Medulla oblongata (tissue), 1 donor: ENCODE data around the gene AP4S1.

Experiments used
- DNase-seq: peaks from one replicate; pipeline ENCODE4 v3.0.0-alpha.2; 2015; ENCODE audit errors: extremely low spot score

Gene AP4S1

GRCh38 chr14:31006703-31007102 is 18.7 kb upstream of the AP4S1 start:
- no peak for DNase-seq

- DNase-seq: no peak
These were observed 15.4 kb upstream of the AP4S1 start for GRCh38 chr14:31009836-31010574.

- no peak for DNase-seq
These were observed 14.5 kb upstream of the AP4S1 start for GRCh38 chr14:31010935-31011334.

GRCh38 chr14:31013841-31014240 is 11.6 kb upstream of the AP4S1 start:
- no peak for DNase-seq

- DNase-seq: no peak
These were observed 7.3 kb upstream of the AP4S1 start for GRCh38 chr14:31018057-31018645.

- no peak for DNase-seq
These were observed 4.4 kb upstream of the AP4S1 start for GRCh38 chr14:31020834-31021575.

GRCh38 chr14:31021576-31021949 is 3.9 kb upstream of the AP4S1 start:
- DNase-seq: no peak

GRCh38 chr14:31022386-31022785 is 3.1 kb upstream of the AP4S1 start:
- DNase-seq: no peak

GRCh38 chr14:31024010-31024480 is 1.4 kb upstream of the AP4S1 start:
- DNase-seq: peak; percentile 7

- DNase-seq: no peak
These were observed 677 bp upstream of the AP4S1 start for GRCh38 chr14:31024577-31025366.

GRCh38 chr14:31026077-31026449 is 614 bp downstream of the AP4S1 start, which contains the start of gene STRN3:
Gene STRN3 (minus strand): TSS chr14:31026379. CDS start chr14:31026185, 194 bp downstream.
- no peak for DNase-seq

- DNase-seq: peak; percentile 98
These were observed 1.2 kb downstream of the AP4S1 start for GRCh38 chr14:31026450-31027235.

GRCh38 chr14:31027847-31028246 is 2.4 kb downstream of the AP4S1 start:
- no peak for DNase-seq

- no peak for DNase-seq
These were observed 3.8 kb downstream of the AP4S1 start for GRCh38 chr14:31029016-31029970.

- DNase-seq: no peak
These were observed 5.0 kb downstream of the AP4S1 start for GRCh38 chr14:31030469-31030868.

GRCh38 chr14:31036552-31036951 is 11.1 kb downstream of the AP4S1 start:
- DNase-seq: no peak

- DNase-seq: no peak
These were observed 12.3 kb downstream of the AP4S1 start for GRCh38 chr14:31037709-31038221.

GRCh38 chr14:31038521-31039166 is 13.2 kb downstream of the AP4S1 start:
- no peak for DNase-seq

GRCh38 chr14:31042300-31042699 is 16.9 kb downstream of the AP4S1 start:
- no peak for DNase-seq
